Right lobe of liver (tissue), 6 donors: ENCODE measurements around the gene MRPL41. TPM values are rescaled to one million over a fixed set of nuclear protein-coding genes. Genes with fewer than 3 reads are reported as not detected.
A peak's percentile ranks its signal among the peaks of the same experiment; 100 is the strongest.
"Not testable (repeated sequence)": the region's sequence is repeated elsewhere in the genome, so short reads cannot be mapped to it uniquely, and the experiment has no call there.

Experiments
- ATAC-seq, 4 donors: fragments of 200-7000 bp; cut with Tn5 transposase; one replicate each; pipeline ENCODE4 v1.9.1; 2020; ENCODE audit warnings: mild to moderate bottlenecking in 4 of 4, moderate library complexity in 4 of 4
- DNase-seq, 3 donors: peaks; one replicate each; pipeline ENCODE4 v3.0.0-alpha.2; 2020
- H3K27ac ChIP-seq, 3 donors: fragments of 200-600 bp; one replicate each; pipeline ENCODE4 v1.8.0; 2022
- H3K27me3 ChIP-seq, 2 donors: fragments of 200-600 bp; one replicate each; pipeline ENCODE4 v1.8.0; 2022
- H3K36me3 ChIP-seq, 4 donors: fragments of 200-600 bp; sonication (generic) in 1 of 4; one replicate each; pipeline versions ENCODE4 v1.5.1 to v1.8.0; 2017 to 2022; ENCODE audit warnings: control low read depth in 1 of 4
- H3K4me1 ChIP-seq, 4 donors: fragments of 200-600 bp; sonication (generic) in 1 of 4; one replicate each; pipeline versions ENCODE4 v1.5.1 to v1.8.0; 2017 to 2022; ENCODE audit warnings: control low read depth in 1 of 4
- H3K4me3 ChIP-seq, 3 donors: fragments of 200-600 bp; one replicate each; pipeline ENCODE4 v1.8.0; 2022
- H3K9me3 ChIP-seq, 4 donors: fragments of 200-600 bp; sonication (generic) in 1 of 4; one replicate each; pipeline versions ENCODE4 v1.5.1 to v1.8.0; 2017 to 2022; ENCODE audit warnings: control low read depth in 1 of 4
- POLR2A ChIP-seq: fragments of 450-650 bp; IDR thresholded peaks from one replicate; pipeline ENCODE4 v1.6.1; 2017; ENCODE audit warnings: antibody characterized with exemption, mild to moderate bottlenecking
- WGBS: methylation state at CpG from one replicate; pipeline ENCODE4 v1.1.6; 2018; ENCODE audit warnings: low coverage, low lambda C conversion rate; ENCODE audit not compliant: insufficient coverage; ENCODE audit errors: missing lambda C conversion rate; 5-methylcytosine and 5-hydroxymethylcytosine counted together
- intact Hi-C, 2 donors: fragments of 100-400 bp; cut with DNase I; formaldehyde crosslinking; loops; one replicate each; pipeline versions ENCODE4 v1.11.2 to v1.14.1; 2022
- total RNA-seq, 6 experiments: library from RNA; depleted of rRNA in 2 of 6; stranded (reverse); fragments of >200 nt in 2 of 6; fragmentation: NEBNext Ultra II Directional in 3 of 6; extraction: Animal tissue kit (Norgen Biotek cat#: 25700) in 3 of 6; gene quantifications; one replicate each; pipeline versions ENCODE4 v1.1.0 to v1.2.4, GENCODE V29; 2016 to 2023
- TF ChIP-seq, protein P1 (sequence below), 4 donors: fragments of 200-600 bp in 3 of 4; fragments of 450-650 bp in 1 of 4; IDR thresholded peaks; one replicate each; pipeline versions ENCODE4 v1.5.1 to v1.8.0; 2016 to 2022; ENCODE audit warnings: antibody characterized with exemption in 4 of 4, mild to moderate bottlenecking in 2 of 4
- donor health status: DM: no; HTN: yes; CAD: no.
- donor health status: DM: no; HTN: no; CAD: no.
- donor health status: DM: no; HTN: no; CAD: no.
- donor health status: DM: no; HTN: yes; CAD: no.
- donor health status: DM: no; HTN: yes; CAD: no.

Gene MRPL41
- total RNA-seq, 6 experiments from 2014 or later: 43.4 to 97.8 (median 74.0) TPM

GRCh38 chr9:137506274-137506673 lies 45.4 kb upstream of the MRPL41 start:
- no peaks in the 10 kb centered on the region for H3K27me3 ChIP-seq
- no peaks in the 10 kb centered on the region for H3K36me3 ChIP-seq
- intact Hi-C loops: no loop called here
- 96% methylated on average over 5 of the region's 15 CpGs for WGBS
- ATAC-seq (peak in 1 of 4 donors; percentile 28), DNase-seq (no peak)
- no peak for TF ChIP-seq POLR2A
- TF ChIP-seq, protein P1, sequence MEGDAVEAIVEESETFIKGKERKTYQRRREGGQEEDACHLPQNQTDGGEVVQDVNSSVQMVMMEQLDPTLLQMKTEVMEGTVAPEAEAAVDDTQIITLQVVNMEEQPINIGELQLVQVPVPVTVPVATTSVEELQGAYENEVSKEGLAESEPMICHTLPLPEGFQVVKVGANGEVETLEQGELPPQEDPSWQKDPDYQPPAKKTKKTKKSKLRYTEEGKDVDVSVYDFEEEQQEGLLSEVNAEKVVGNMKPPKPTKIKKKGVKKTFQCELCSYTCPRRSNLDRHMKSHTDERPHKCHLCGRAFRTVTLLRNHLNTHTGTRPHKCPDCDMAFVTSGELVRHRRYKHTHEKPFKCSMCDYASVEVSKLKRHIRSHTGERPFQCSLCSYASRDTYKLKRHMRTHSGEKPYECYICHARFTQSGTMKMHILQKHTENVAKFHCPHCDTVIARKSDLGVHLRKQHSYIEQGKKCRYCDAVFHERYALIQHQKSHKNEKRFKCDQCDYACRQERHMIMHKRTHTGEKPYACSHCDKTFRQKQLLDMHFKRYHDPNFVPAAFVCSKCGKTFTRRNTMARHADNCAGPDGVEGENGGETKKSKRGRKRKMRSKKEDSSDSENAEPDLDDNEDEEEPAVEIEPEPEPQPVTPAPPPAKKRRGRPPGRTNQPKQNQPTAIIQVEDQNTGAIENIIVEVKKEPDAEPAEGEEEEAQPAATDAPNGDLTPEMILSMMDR (IDR thresholded peaks at IDR 0.05): no peak
- H3K4me1 ChIP-seq: no peaks in the 10 kb centered on the region
- no peak overlapping the region for H3K27ac ChIP-seq
- H3K9me3 ChIP-seq: no peaks in the 10 kb centered on the region
- no peak overlapping the region for H3K4me3 ChIP-seq

DNA sequence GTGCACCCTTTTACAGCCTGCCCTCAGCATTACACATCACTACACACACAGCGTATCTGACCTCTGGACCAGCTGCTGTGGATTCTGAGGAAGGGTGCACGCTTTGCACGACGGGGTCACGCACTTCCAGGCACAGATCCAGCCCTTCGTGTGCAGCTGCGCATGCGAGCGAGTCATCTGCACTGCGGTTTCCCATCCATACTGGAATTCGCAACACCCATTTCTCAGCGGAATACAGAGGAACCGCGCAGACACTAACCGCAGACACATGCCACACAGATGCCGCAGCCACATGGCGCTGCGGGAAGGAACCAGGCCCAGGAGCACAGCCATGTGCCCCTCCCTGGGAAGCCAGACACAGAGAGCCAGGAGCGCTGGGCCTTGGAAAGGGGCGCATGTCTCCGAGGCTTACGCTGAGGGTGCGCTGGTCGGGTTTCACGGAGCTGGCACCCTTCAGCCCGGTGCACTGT lies 44.9 kb upstream of the MRPL41 start:
- Histone ChIP-seq H3K27ac (no peak overlapping the region), H3K27me3 (no peaks in the 10 kb centered on the region), H3K4me3 (no peak overlapping the region), H3K36me3 (no peaks in the 10 kb centered on the region), H3K4me1 (no peaks in the 10 kb centered on the region), H3K9me3 (no peaks in the 10 kb centered on the region)
- no peak for DNase-seq
- intact Hi-C loops: no loop called here
- peak in 1 of 4 donors; percentile 19 for ATAC-seq
- TF ChIP-seq, protein P1 (IDR thresholded peaks at IDR 0.05): no peak
- no peak for TF ChIP-seq POLR2A
- 50% methylated on average over 4 of the region's 26 CpGs for WGBS

DNA sequence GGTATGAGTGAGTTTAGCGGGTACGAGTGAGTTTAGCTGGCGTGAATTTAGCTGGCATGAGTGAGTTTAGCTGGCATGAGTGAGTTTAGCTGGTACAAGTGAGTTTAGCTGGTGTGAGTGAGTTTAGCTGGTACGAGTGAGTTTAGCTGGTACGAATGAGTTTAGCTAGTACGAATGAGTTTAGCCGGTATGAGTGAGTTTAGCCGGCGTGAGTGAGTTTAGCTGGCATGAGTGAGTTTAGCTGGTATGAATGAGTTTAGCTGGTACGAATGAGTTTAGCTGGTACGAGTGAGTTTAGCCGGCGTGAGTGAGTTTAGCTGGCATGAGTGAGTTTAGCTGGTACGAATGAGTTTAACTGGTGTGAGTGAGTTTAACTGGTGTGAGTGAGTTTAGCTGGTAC lies 42.5 kb upstream of the MRPL41 start:
- intact Hi-C loops: no loop called here
- H3K27me3 ChIP-seq: no peaks in the 10 kb centered on the region
- H3K27ac ChIP-seq: no peak overlapping the region
- no peak overlapping the region for H3K4me3 ChIP-seq
- no peaks in the 10 kb centered on the region for H3K9me3 ChIP-seq
- H3K4me1 ChIP-seq: no peaks in the 10 kb centered on the region
- no peak for ATAC-seq
- WGBS: 95% methylated on average over 14 of the region's 14 CpGs
- no peak for DNase-seq
- no peaks in the 10 kb centered on the region for H3K36me3 ChIP-seq
- no peak for TF ChIP-seq POLR2A
- TF ChIP-seq, protein P1 (IDR thresholded peaks at IDR 0.05): no peak

- H3K27me3 ChIP-seq, H3K9me3 ChIP-seq, H3K4me1 ChIP-seq, H3K36me3 ChIP-seq, intact Hi-C loops, H3K27ac ChIP-seq, H3K4me3 ChIP-seq, ATAC-seq: not testable (repeated sequence)
- no CpG with 5 or more reads among the region's 22 CpGs for WGBS
- peak in 1 of 3 donors; percentile 60 for DNase-seq
These were observed 40.6 kb upstream of the MRPL41 start for GRCh38 chr9:137511126-137511525.

GRCh38 chr9:137511758-137512463 lies 39.8 kb upstream of the MRPL41 start:
- TF ChIP-seq, protein P1 (IDR thresholded peaks at IDR 0.05): no peak
- no peak for TF ChIP-seq POLR2A
- Histone ChIP-seq H3K27me3 (no peaks in the 10 kb centered on the region), H3K4me1 (no peaks in the 10 kb centered on the region), H3K9me3 (no peaks in the 10 kb centered on the region), H3K27ac (no peak overlapping the region), H3K4me3 (no peak overlapping the region), H3K36me3 (no peaks in the 10 kb centered on the region)
- 93% methylated on average over 10 of the region's 25 CpGs for WGBS
- no peak for DNase-seq
- intact Hi-C loops: no loop called here
- ATAC-seq: no peak

DNA sequence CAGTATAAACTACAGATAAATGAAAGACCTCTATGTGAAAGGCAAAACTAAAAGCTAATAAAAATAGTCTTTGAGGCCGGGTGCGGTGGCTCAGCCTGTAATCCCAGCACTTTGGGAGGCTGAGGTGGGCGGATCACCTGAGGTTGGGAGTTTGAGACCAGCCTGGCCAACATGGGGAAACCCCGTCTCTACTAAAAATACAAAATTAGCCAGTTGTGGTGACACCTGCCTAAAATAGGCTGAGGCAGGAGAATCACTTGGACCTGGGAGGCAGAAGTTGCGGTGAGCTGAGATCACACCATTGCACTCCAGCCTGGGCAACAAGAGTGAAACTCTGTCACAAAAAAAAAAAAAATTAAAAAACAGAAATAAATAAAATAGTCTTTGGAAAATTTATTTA lies 38.5 kb upstream of the MRPL41 start:
- intact Hi-C loops, DNase-seq, H3K9me3 ChIP-seq: not testable (repeated sequence)

DNA sequence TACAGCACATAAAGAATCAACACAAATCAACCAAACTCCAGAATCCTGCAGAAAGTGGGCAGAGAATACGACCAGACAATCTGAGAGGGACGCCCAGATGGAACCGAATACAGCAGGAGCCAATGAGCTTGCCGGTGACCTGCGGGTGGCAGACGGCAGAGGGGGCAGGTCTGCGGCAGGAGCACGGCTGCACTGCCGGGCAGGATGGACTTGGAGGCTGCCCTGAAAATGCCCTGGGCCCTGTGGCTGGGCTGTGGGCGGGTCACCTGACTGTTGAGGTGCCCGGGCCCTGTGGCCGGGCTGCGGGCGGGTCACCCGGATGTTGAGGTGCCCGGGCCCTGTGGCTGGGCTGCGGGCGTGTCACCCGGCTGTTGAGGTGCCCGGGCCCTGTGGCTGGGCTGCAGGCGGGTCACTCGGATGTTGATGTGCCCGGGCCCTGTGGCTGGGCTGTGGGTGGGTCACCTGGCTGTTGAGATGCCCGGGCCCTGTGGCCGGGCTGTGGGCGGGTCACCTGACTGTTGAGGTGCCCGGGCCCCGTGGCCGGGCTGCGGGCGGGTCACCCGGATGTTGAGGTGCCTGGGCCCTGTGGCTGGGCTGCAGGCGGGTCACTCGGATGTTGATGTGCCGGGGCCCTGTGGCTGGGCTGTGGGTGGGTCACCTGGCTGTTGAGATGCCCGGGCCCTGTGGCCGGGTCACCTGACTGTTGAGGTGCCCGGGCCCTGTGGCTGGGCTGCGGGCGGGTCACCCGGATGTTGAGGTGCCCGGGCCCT lies 37.7 kb upstream of the MRPL41 start:
- intact Hi-C loops, H3K4me3 ChIP-seq, ATAC-seq, H3K9me3 ChIP-seq, H3K27ac ChIP-seq, H3K4me1 ChIP-seq, H3K27me3 ChIP-seq, H3K36me3 ChIP-seq, DNase-seq: not testable (repeated sequence)
- WGBS: 76% methylated on average over 4 of the region's 42 CpGs

More for the DNA sequence above, 38.5 kb upstream of the MRPL41 start:
- not testable (repeated sequence) for H3K4me3 ChIP-seq, H3K27me3 ChIP-seq, ATAC-seq, H3K4me1 ChIP-seq, H3K36me3 ChIP-seq, H3K27ac ChIP-seq
- 96% methylated on average over 5 of the region's 5 CpGs for WGBS
